GM19023 (cell line): ENCODE results near the gene RAP2B.
A peak's percentile ranks its signal among the peaks of the same experiment; 100 is the strongest.
"Not testable (repeated sequence)": the region's sequence is repeated elsewhere in the genome, so short reads cannot be mapped to it uniquely, and the experiment has no call there.

Experiments used
- ATAC-seq: cut with Tn5 transposase; IDR thresholded peaks from one replicate; pipeline ENCODE4 v1.9.1; 2021; ENCODE audit warnings: mild to moderate bottlenecking, moderate library complexity; ENCODE audit not compliant: unreplicated experiment

RAP2B gene

DNA sequence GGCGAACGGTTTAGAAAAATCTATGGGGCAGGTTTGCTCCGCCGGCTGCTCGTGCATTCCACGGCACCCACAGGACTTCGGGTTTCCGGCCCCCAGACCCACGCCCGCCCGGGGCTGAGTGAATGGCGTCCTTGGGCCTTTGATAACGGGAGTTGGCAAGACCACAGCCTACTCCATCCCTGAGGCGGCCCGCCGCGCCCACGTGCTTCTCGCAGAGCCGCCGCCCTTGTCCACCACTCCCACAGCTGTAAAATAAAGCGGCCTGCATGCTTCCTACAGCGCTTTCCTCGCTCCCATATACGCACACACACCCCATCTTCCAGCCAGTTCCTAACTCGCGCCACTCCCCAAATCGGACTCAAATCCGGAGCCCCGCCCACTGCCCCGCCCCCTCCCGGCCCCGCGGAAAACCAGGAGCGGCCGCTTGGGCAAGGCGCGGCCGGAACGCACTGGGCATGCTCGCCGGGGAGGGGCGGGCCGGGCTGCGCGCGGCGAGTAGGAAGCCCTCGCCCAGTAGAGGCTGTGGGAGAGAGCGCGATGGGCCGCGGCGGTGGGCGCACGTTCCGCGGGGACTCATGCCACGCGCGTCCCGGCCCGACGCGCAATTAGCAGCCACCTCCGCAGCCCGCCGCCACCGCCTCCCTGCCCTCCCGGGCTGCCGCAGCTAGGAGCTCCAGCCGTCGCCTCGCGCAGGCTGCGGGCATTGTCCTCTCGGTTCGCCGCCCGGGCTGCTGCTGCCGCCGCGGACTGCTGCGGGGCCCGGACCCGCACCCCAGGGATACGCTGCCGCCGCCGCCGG, at the start of gene RAP2B:
Gene RAP2B, plus strand, starts transcription at position 513 of the 799 bp plus-strand sequence. CDS start 468 bp downstream, outside the sequence.
- peak; percentile 53 for ATAC-seq

DNA sequence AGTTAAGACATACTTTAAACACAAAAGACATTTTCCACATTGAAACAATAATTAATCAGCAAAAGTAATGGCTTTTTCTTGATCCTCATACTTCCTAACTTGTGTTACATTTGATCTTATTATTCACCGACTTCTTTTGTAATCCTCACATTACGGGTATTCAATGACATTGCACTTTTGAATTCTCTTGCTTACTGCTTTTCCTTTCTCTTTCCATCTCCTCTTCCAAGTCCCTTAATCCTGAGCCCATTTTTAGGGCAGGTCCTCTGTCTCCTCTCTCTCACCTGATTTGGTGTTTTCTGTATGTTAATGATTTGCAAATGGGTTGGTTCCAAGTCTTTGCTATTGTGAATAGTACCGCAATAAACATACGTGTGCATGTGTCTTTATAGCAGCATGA, 48.5 kb upstream of the RAP2B start:
- no peak for ATAC-seq

DNA sequence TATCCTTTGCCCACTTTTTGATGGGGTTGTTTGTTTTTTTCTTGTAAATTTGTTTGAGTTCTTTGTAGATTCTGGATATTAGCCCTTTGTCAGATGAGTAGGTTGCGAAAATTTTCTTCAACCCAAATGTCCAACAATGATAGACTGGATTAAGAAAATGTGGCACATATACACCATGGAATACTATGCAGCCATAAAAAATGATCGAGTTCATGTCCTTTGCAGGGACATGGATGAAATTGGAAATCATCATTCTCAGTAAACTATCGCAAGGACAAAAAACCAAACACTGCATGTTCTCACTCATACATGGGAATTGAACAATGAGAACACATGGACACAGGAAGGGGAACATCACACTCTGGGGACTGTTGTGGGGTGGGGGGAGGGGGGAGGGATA, 47.8 kb upstream of the RAP2B start:
- ATAC-seq: not testable (repeated sequence)

DNA sequence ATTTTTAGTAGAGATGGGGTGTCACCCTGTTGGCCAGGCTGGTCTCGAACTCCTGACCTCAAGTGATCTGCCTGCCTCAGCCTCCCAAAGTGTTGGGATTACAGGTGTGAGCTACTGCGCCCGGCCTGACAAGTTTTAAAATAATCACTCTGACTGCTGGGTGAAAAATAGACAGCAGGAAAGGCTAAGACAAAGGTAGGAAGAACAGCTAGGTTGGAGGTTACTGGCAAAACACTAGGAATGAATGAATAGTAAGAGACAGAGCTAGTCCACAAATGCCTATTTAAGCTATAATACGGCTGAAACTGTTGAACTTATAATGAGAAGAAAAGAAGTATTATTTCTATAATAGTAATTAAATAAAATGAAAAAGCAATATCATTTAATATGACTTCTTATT, 46.7 kb upstream of the RAP2B start:
- ATAC-seq: no peak

DNA sequence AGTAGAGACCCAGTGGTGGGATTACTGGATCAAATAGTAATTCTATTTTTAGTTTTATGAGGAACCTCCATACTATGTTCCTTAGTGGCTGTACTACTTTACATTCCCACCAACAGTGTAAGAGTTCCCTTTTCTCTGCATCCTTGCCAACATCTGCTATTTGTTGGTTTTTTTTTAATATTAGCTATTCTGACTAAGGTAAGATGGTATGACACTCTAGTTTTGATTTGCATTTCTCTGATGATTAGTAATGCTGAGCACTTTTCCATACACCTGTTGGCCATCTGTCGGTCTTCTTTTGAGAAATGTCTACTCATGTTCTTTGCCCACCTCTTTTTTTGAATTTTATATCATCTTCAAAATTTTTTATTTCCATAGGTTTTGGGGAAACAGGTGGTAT, 34.2 kb upstream of the RAP2B start:
- no peak for ATAC-seq

DNA sequence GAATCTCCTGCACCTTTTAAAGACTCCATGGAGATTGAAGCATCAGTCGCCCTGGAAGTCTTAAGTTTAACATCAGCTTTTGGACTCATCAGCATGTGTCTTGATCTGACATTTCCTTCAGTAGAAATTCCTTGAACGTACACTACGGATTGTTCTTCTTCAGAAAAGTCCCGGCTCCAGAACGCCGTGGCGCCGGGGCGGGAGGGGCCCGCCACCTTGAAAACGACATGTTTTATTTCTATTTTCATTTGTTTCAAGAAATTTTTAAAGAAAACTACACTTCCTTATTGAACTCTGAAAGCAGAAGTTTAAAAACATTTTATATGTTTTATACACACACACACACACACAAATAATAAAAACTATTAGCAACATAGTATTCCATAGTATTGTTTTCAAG, 32.6 kb upstream of the RAP2B start:
- ATAC-seq: no peak

DNA sequence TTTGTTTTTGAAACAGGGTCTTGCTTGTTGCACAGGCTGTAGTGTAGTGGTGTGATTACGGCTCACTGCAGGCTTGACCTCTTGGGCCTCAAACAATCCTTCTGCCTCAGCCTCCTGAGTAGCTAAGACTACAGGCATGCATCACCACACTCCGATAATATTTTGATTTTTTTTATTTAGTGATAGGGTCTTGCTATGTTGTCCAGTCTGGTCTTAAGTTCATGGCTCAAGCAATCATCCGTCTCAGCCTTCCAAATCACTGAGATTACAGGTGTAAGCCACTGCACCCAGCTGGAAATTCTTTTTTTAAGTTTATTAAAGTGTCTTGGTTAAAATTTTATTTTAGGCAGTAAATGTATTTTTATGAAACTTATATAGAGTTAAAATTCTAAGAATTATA, 32.2 kb upstream of the RAP2B start:
- ATAC-seq: no peak

DNA sequence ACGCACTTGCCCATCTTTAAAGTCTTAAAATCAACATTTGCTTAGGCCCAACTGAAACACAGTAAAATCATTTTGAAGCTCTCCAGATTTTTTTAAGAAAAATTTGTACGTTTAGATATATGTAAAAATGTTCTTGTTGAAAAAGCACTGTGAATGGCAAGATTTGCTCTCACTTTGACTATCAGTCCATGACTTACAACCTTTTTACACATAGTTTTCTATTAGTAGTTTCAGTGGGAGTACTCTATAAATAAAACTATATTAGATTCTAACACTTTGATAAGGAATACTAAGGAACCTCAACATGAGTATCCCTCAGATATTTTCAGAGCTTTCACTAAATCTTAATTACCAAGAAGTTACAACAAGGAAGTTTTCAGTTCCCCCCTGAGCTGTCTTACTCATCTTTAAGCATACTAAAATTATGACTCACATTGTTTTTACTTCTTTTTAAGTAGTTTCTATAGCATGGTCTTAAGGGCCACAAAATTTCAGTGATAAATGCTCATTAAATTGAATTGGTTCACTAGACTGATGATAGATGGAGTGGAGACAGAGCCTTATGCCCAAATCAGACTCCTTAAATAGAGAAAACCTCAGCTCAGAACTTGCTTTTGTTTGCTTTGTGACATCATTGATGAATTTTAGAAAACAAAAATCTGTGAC, 31.6 kb upstream of the RAP2B start:
- ATAC-seq: peak; percentile 94

DNA sequence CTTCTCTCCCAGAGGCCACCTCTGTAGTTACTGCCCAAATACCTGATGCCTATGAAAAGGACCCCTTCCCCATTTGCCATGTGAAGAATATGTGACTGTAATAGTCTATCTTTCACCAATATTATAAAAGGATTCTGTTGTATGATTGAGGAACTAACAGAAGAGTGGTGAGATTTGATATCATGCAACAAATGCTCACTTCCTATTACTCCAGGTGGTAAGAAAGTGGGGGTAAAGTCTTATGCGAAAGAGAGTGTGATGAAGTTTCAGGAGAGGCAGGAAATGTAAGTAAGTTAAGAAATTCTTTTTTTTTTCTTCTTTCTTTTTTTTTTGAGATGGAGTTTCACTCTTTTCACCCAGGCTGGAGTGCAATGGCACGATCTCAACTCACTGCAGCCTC, 24.4 kb upstream of the RAP2B start:
- ATAC-seq: no peak

DNA sequence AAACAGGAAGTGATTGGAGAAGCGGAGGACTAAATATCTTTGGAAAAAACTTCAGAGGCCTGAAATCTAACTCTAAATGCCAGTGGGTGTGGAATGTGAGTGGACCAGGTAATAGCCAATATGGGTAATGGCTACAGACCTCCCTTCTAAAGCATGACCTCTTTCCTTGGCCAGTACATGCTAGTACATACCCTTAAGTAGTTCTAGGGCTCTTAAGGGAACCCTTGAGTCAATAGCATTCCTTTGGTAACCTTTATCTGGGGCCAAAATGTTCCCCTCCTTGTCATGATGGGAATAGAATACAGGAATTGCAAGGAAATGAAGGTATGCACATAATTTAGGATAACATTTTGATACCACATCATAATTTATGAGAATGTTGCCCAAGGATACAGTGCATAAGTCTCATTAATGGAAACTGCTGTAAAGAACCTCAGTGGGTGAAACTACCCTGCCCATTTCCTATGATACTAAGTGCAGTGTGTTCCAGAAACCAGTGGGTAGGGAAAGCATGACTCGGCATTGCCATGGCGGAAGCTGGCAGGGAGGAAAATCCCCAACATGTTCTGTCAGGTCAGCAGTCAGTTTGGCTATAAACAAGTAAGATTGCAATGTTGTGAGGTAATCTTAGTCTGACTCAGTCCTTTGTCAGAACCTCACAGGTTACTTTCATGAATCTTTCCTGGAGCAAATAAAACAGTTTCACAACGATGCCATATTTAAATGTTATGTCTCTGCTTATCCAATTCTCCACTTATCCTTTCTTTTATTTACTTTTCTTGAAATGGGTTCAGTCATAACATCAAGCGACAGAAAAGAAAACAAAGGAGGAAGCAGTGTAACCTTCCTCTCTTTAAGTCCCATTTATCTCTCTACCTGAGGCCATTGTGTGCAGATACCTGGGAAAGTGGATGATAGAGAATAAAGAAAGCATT, 23.5 kb upstream of the RAP2B start:
- ATAC-seq: peak; percentile 67

DNA sequence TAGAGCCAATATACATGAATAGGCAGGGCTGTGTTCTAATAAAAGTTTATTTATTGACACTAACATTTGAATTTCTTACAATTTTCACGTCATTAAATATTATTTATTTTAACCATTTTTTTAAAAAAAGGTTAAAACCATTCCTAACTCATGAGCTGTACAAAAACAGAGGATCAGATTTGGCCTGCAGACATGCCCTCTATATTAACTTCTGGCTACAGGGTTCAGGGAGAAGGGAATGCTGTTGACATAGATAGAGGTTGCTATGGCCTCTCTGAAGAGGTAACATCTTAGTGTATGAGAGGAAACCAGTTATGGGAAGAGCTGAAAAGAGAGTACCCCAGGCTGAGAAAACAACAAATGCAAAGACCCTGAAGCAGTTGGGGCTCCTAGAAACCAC, 19.1 kb upstream of the RAP2B start:
- no peak for ATAC-seq

DNA sequence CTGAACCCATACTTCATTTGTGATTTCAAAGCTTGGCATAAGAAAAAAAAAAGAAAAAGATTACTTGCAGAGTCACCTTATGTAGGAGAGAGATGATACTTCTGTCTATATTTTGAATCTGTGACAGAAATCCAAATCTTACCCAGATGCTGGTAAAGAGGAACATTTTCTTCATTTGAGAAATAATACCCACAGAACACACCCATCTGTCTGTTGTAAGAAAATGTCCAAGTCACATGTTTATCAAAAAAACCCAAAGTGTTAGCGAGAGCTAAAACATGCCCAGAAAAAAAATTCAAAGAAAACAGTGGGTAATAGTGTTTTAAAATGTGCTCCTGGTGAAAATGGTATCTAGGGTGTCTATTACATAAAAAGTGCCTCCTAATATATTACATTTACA, 18.0 kb upstream of the RAP2B start:
- no peak for ATAC-seq

DNA sequence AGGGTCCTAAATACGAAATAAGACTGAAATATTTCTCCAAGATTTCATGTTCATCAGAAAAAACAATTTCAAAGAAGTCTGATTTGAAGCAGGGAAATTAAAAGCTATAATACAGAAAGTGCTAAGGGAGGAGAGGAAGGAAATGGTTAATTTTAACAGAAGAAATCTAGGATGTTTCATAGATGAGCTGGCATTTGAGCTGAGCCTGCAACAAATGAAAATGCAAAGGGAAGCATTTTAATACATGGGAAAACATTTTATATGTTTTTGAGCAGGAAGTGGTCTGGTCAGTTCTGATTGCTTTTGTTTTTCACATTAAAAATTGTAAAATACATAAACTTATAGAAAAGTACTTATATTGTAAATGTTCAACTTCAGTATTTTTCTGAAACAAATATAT, 17.2 kb upstream of the RAP2B start:
- no peak for ATAC-seq

DNA sequence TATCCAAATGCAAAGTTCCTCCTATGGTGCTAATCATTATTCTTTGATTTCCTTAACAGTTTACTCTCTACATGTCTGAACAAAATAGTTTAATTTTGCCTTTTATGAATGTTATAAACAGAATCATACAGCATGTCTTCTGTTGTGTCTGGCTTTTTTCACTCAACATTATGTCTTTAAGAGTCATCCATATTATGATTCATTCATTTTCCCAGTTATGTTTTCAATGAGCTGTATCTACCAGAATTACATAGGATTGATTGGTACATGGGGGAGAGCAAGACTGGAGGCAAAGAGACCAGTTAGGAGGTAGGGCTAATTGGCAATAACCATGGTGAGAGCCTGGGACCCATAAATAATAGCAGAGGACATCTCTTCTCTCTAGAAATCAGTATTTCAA, 16.6 kb upstream of the RAP2B start:
- ATAC-seq: no peak

DNA sequence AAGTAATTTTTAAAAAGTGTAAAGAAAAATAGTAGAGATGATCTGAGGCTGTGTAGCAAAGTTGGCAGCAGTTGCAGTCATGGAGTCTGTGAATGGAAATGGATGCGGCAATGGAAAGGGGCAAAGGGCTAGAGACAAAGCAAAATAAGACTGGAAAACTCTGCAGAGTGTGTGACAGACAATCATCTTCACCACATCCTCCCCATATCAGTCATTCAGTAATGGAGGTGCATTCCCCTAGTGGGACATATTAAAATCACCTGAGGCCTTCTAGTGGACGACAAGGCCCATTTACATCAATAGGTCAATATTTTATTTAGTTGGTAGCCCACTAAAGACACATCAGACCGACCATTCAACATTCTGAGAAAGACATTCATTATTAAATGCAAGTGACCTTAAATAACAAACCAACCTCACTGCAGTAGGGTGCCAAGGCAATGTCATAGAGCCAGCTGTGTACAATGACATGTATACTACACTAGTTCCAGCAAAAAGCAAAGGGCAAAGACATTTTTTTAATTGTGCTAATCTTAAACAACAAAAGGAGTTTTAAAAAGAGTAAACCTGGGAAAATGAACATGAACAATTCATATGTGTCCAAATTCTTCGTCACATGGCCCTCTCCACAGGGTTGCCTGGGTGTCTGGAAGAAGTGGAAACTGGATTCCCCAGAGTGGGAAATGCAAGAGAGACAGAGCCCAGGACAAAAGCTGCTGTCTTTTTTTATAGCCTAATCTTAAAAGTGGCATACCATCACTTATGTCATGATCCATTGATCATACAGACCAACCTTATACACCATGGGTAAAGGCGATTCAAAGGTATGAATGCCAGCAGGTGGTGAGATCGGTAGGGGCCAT, 15.6 kb upstream of the RAP2B start:
- no peak for ATAC-seq

DNA sequence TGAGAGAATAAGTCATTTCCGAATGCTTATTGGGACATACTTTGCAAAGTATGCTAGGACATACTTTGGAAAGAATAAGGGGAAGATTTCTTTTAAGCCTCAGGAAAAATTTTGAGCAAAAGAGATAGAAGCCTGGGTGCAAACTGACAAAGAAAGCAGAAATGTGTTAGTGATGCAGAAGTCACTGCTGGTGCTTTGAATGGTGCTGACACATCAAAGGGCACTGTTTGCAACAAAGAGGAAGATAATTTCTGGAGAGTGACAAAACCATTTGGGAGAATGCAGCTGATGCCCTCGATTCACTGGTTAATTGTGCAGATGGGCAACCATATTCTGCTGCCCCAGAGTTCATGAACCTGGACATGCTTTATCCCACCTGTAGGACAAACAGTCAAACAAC, 11.0 kb upstream of the RAP2B start:
- no peak for ATAC-seq

DNA sequence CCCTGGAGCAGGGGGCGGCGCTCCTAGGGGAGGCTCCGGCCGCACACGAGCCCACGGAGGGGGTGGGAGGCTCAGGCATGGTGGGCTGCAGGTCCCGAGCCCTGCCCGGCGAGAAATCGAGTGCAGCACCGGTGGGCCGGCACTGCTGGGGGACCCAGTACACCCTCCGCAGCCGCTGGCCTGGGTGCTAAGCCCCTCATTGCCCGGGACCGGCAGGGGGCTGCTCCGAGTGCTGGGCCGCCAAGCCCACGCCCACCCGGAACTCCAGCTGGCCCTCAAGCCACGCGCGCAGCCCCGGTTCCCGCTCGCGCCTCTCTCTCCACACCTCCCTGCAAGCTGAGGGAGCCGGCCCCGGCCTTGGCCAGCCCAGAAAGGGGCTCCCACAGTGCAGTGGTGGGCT, 6.2 kb upstream of the RAP2B start:
- not testable (repeated sequence) for ATAC-seq

DNA sequence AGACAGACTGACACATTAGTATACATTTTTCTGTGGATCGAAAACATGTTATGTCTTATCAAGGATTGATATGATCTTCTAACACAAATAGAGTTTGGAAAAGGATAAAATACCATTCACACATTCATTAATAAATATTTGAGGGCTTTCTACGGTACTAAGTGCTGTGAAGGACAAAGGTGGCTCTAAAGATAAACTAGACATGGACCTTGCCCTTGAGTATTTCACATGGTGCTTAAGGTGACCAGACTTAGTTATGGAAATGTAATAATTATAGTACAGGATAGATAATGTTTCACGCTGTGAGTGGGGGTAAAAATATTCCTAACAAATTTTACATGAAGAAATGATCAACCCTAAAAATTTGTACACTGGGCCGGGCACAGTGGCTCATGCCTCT, 3.8 kb upstream of the RAP2B start:
- ATAC-seq: no peak

DNA sequence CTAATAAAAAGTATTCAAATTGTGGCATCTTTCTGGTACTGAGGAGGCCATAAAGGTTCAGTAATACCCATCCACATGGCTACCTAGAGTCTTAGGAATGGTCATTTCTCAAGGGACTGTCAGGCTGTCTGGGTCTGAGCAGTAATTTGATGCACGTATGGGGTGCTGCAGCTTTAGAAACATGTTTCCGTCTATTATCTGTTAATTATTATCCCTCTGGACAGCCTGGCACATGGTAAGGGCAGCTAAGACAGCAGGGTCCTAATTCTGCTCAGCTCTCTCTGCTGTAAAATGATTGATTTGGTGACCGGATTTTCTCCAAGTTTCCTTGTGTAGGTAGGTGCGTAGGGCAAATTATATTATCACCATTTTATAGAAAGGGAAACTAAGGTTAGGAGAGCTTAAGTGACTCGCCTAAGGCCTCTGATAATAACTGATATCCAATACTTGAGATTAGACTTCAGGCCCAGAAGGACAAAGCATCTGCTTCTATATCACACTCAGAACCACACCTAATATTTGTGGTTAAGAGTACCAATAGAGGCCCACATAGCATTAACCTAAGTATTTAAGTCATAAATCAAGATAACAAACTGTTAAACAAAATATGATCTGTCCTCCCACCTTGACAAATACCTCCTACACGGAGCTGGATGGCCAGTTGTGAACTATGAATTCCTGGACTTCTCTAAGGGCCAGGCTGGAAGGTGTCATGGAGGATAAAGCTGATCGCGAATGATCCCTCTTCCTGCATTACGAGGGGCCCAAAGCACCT, 2.9 kb upstream of the RAP2B start:
- ATAC-seq: no peak
